NCI-H446 treated with DMSO at 0.1 percent for 48 hours (cell line): ENCODE results near the gene RHOT2.
"Not testable (repeated sequence)": the region's sequence is repeated elsewhere in the genome, so short reads cannot be mapped to it uniquely, and the experiment has no call there.

ENCODE experiments used
- DNase-seq: peaks from one replicate; lab custom pipeline; 2025; lab: John Stamatoyannopoulos, UW

RHOT2 gene

GRCh38 chr16:700684-701584 lies 33.0 kb downstream of the RHOT2 start:
- DNase-seq = no peak

- no peak for DNase-seq
These were observed 34.4 kb downstream of the RHOT2 start for GRCh38 chr16:702341-702740.

GRCh38 chr16:703406-703805 lies 35.5 kb downstream of the RHOT2 start:
- DNase-seq = no peak

GRCh38 chr16:704047-704446 lies 36.1 kb downstream of the RHOT2 start:
- DNase-seq = no peak

- DNase-seq = no peak
These were observed 36.8 kb downstream of the RHOT2 start for GRCh38 chr16:704552-705380.

- peak; percentile 43 for DNase-seq
These were observed 37.7 kb downstream of the RHOT2 start, which contains the start of gene FBXL16 for GRCh38 chr16:705431-706188. FBXL16 (minus strand) TSS chr16:705801; CDS start chr16:697405, 8,396 bp downstream.

GRCh38 chr16:706189-707061 lies 38.5 kb downstream of the RHOT2 start:
- no peak for DNase-seq

GRCh38 chr16:707062-707538 lies 39.2 kb downstream of the RHOT2 start:
- DNase-seq = no peak

GRCh38 chr16:708019-708418 lies 40.1 kb downstream of the RHOT2 start:
- DNase-seq = no peak

- DNase-seq = no peak
These were observed 41.0 kb downstream of the RHOT2 start for GRCh38 chr16:708959-709358.

- peak; percentile 66 for DNase-seq
These were observed 41.9 kb downstream of the RHOT2 start for GRCh38 chr16:709566-710499.

GRCh38 chr16:710500-711075 lies 42.7 kb downstream of the RHOT2 start:
- DNase-seq = no peak

- no peak for DNase-seq
These were observed 43.2 kb downstream of the RHOT2 start for GRCh38 chr16:711084-711483.

GRCh38 chr16:711548-712320 lies 43.8 kb downstream of the RHOT2 start:
- DNase-seq = no peak

- DNase-seq = not testable (repeated sequence)
These were observed 44.9 kb downstream of the RHOT2 start for GRCh38 chr16:712740-713250.

GRCh38 chr16:714079-714478 lies 46.1 kb downstream of the RHOT2 start:
- no peak for DNase-seq

- peak; percentile 54 for DNase-seq
These were observed 46.9 kb downstream of the RHOT2 start, which contains the start of gene METRN for GRCh38 chr16:714558-715476. METRN (plus strand) TSS chr16:715118; CDS start chr16:715290, 172 bp downstream.
